Mesendoderm (in vitro differentiated cells): ENCODE results near the gene CHRNA10. TPM values are rescaled to one million over a fixed set of nuclear protein-coding genes. Genes with fewer than 3 reads are reported as not detected.

Experiments used
- DNase-seq: peaks from one replicate; pipeline ENCODE4 v3.0.0; 2013
- H2AK5ac ChIP-seq: 2 replicates; pipeline ENCODE4 v1.6.1; 2013; ENCODE audit warnings: low read length, inconsistent platforms
- H2BK120ac ChIP-seq: 2 replicates; pipeline ENCODE4 v1.6.1; 2013; ENCODE audit warnings: low read depth, mild to moderate bottlenecking, low read length, moderate library complexity, mixed read lengths
- H2BK15ac ChIP-seq: replicated peaks from 2 replicates; pipeline ENCODE4 v1.6.1; 2013; ENCODE audit warnings: low read depth, mild to moderate bottlenecking, moderate library complexity
- H2BK5ac ChIP-seq: 2 replicates; pipeline ENCODE4 v1.6.1; 2013; ENCODE audit warnings: low read length, inconsistent platforms
- H3K18ac ChIP-seq: 2 replicates; pipeline ENCODE4 v1.6.1; 2013; ENCODE audit warnings: mild to moderate bottlenecking, low read length, mixed read lengths
- H3K23ac ChIP-seq: one replicate; pipeline ENCODE4 v1.6.1; 2013; ENCODE audit warnings: low read length
- H3K27ac ChIP-seq: 2 replicates; pipeline ENCODE4 v1.5.1; 2013; ENCODE audit warnings: low read depth, mild to moderate bottlenecking, inconsistent platforms, low read length, moderate library complexity
- H3K27me3 ChIP-seq: 2 replicates; pipeline ENCODE4 v1.6.1; 2013; ENCODE audit warnings: low read length, control low read depth, mild to moderate bottlenecking, inconsistent platforms; ENCODE audit not compliant: insufficient read depth, poor library complexity
- H3K36me3 ChIP-seq: 2 replicates; pipeline ENCODE4 v1.6.1; 2013; ENCODE audit warnings: low read length, inconsistent platforms; ENCODE audit not compliant: control insufficient read depth, insufficient read depth
- H3K4ac ChIP-seq: one replicate; pipeline ENCODE4 v1.6.1; 2013; ENCODE audit warnings: low read depth, mild to moderate bottlenecking, low read length, moderate library complexity
- H3K4me1 ChIP-seq: 2 replicates; pipeline ENCODE4 v1.6.1; 2013; ENCODE audit warnings: low read depth, low read length, inconsistent platforms; ENCODE audit not compliant: control insufficient read depth
- H3K4me2 ChIP-seq: 2 replicates; pipeline ENCODE4 v1.6.1; 2013; ENCODE audit warnings: low read length
- H3K4me3 ChIP-seq: 2 replicates; pipeline ENCODE4 v1.5.1; 2013; ENCODE audit warnings: mild to moderate bottlenecking, low read length
- H3K56ac ChIP-seq: one replicate; pipeline ENCODE4 v1.6.1; 2013; ENCODE audit warnings: low read length
- H3K79me1 ChIP-seq: 2 replicates; pipeline ENCODE4 v1.6.1; 2013; ENCODE audit warnings: low read length, inconsistent platforms
- H3K79me2 ChIP-seq: 2 replicates; pipeline ENCODE4 v1.6.1; 2013; ENCODE audit warnings: mild to moderate bottlenecking, low read length; ENCODE audit not compliant: control insufficient read depth, insufficient read depth
- H3K9ac ChIP-seq: 2 replicates; pipeline ENCODE4 v1.6.1; 2013; ENCODE audit warnings: low read length, inconsistent platforms
- H4K5ac ChIP-seq: one replicate; pipeline ENCODE4 v1.6.1; 2013; ENCODE audit warnings: low read length
- H4K8ac ChIP-seq: one replicate; pipeline ENCODE4 v1.6.1; 2013; ENCODE audit warnings: low read depth, mild to moderate bottlenecking, control low read depth, low read length, moderate library complexity
- WGBS: extraction: QIAGEN DNeasy Blood & Tissue Kit; methylation state at CpG from one replicate; pipeline ENCODE4 v1.1.7; 2013; ENCODE audit warnings: low lambda C conversion rate, missing lambda C conversion rate; ENCODE audit not compliant: insufficient coverage; ENCODE audit errors: extremely low coverage; 5-methylcytosine and 5-hydroxymethylcytosine counted together
- polyA plus RNA-seq, 2 experiments: library from polyadenylated mRNA; stranded (reverse); fragments of 200-250 nt; gene quantifications; one replicate each; pipeline ENCODE4 v1.2.3, GENCODE V29; 2013

Gene CHRNA10, protein sequence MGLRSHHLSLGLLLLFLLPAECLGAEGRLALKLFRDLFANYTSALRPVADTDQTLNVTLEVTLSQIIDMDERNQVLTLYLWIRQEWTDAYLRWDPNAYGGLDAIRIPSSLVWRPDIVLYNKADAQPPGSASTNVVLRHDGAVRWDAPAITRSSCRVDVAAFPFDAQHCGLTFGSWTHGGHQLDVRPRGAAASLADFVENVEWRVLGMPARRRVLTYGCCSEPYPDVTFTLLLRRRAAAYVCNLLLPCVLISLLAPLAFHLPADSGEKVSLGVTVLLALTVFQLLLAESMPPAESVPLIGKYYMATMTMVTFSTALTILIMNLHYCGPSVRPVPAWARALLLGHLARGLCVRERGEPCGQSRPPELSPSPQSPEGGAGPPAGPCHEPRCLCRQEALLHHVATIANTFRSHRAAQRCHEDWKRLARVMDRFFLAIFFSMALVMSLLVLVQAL
- 0.52 TPM for polyA plus RNA-seq (2013, experiment 1 of 2)
- polyA plus RNA-seq (2013, experiment 2 of 2), result 0.59 TPM

DNA sequence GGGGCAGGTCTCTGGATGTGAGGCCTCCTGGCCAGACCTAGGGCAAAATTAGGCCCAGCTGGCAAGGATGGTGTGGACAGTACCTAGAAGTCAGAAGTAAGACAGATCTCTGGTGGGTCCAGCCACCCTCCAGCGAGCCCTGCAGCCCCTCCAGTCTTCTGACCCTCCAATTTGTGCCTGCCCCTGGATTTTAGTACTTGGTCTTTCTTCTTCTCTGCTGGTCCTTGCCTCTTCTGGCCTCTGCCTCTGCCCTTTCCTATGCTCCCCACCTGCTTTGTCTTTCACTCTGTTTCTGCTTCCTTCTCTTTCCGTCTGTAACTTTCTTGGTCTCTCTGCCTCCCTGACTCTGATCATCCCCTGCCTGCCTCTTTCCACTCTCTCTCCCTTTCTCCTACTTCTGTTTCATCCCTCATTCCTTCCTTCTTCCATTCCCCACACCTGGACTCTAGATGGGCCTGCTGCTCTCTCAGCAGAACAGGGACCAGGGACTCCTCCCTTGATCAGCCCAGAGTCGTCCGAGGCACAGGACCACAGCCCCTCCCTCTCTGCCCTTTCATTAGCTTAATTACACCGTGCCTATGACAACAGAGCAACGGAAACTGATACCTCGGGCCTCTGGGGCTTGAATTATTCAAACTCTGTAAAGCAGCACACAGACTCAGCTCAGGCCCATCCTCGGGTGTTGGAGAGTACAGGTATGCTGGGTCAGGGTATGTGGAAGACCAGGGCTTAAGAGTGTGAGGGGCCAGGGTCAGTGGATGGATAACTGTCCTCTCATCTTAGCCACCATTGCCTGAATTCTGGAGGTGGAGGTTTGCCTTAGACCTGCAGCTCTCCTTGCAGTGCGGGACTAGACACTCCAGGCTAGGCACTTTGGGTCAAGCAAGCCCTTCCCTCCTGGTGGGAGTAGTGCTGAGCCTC lies at the start of gene CHRNA10:
CHRNA10 (minus strand) TSS at position 51 of the 921 bp plus-strand sequence. CDS start 72 bp downstream, outside the sequence.
- no peak within 1 kb of the TSS for H2BK120ac ChIP-seq
- no peak within 1 kb of the TSS for H3K56ac ChIP-seq
- H3K4me1 ChIP-seq, result peaks cover 4% of the 10 kb centered on the region
- no peak within 1 kb of the TSS for H2BK15ac ChIP-seq
- H4K8ac ChIP-seq, result no peak within 1 kb of the TSS
- no peak within 1 kb of the TSS for H2AK5ac ChIP-seq
- no peaks in the 10 kb centered on the region for H3K79me1 ChIP-seq
- no peak within 1 kb of the TSS for H3K9ac ChIP-seq
- H3K79me2 ChIP-seq, result no peaks in the 10 kb centered on the region
- no CpG with 5 or more reads among the region's 9 CpGs for WGBS
- H3K36me3 ChIP-seq, result peaks cover 18% of the 10 kb centered on the region
- no peak within 1 kb of the TSS for H3K4me3 ChIP-seq
- H3K27ac ChIP-seq, result no peak within 1 kb of the TSS
- H4K5ac ChIP-seq, result no peak within 1 kb of the TSS
- H3K4ac ChIP-seq, result no peak within 1 kb of the TSS
- H3K18ac ChIP-seq, result no peak within 1 kb of the TSS
- H3K23ac ChIP-seq, result no peak within 1 kb of the TSS
- H3K4me2 ChIP-seq, result no peak within 1 kb of the TSS
- no peak within 1 kb of the TSS for H2BK5ac ChIP-seq
- H3K27me3 ChIP-seq, result no peaks in the 10 kb centered on the region
- peak; percentile 34 for DNase-seq

DNA sequence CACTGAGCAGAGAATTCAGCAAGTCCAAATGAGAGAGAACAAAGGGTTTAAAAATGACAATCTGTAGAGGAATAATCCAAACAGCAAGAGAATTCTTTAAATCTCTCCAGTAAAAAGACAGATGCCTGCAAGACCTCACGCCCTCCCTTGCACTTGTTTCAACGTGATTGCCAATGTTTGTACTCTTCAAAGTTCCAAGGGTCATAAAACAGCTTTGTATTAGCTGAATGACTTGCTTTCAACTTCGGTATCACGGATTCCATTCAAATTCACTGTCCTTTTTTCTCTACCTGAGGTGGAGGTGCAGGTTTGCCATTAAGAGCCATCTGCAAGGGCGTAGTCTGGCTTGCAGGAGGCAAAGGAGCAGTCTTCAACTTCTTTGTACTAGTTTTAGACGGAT lies 41.1 kb upstream of the CHRNA10 start:
- Histone ChIP-seq H3K27me3 (no peaks in the 10 kb centered on the region), H4K5ac (no peak overlapping the region), H3K23ac (no peak overlapping the region), H2BK5ac (no peak overlapping the region), H3K36me3 (peaks cover 2% of the 10 kb centered on the region), H3K79me1 (no peaks in the 10 kb centered on the region), H4K8ac (no peak overlapping the region), H3K4me3 (no peak overlapping the region), H2BK15ac (no peak overlapping the region), H3K18ac (no peak overlapping the region), H2BK120ac (no peak overlapping the region), H3K27ac (no peak overlapping the region), H3K4me2 (no peak overlapping the region), H3K9ac (no peak overlapping the region), H3K79me2 (no peaks in the 10 kb centered on the region), H3K56ac (no peak overlapping the region), H3K4me1 (peaks cover 2% of the 10 kb centered on the region), H2AK5ac (no peak overlapping the region), H3K4ac (no peak overlapping the region)
- no CpG with 5 or more reads among the region's 6 CpGs for WGBS
- DNase-seq, result no peak

DNA sequence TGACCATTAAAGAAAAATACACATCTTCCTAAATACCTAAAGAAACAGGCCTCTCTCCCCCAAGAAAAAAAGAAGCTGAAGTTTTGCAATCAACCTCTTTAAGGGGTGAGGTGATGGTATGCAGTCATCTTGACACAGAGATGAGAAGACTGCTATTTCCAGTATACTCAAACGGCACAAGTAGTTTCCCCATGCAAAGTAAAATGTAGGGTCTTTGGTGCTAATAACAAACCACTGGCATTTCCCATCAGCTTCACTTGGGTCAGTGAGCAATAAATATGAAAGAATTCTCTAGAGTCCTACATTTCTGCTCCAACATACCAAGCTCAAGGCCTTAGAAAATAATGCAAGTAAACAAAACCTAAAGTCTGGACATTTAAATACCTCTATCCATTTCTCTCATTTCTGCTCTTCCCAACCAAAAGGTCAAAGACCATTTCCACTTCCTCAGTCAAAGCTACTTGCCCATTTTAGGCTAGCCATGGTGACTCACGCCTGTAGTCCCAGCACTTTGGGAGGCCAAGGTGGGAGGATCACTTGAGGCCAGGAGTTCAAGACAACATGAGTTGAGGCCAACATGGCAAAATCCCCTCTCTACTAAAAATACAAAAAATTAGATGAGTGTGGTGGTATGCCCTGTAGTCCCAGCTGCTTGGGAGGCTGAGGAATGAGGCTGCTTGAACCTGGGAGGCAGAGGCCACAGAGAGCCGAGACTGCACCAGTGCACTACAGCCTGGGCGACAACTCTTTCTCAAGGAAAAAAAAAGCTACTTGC lies 39.5 kb upstream of the CHRNA10 start:
- Histone ChIP-seq H3K79me2 (no peaks in the 10 kb centered on the region), H3K27ac (peak overlapping the region; percentile 34), H3K23ac (no peak overlapping the region), H3K18ac (no peak overlapping the region), H3K4me3 (no peak overlapping the region), H3K4me2 (no peak overlapping the region), H3K9ac (no peak overlapping the region), H2BK5ac (no peak overlapping the region), H3K4ac (no peak overlapping the region), H4K8ac (peak overlapping the region; percentile 56), H3K4me1 (peaks cover 2% of the 10 kb centered on the region), H2AK5ac (no peak overlapping the region), H3K36me3 (peaks cover 4% of the 10 kb centered on the region), H2BK120ac (no peak overlapping the region), H3K79me1 (no peaks in the 10 kb centered on the region), H3K27me3 (no peaks in the 10 kb centered on the region), H3K56ac (no peak overlapping the region), H4K5ac (no peak overlapping the region), H2BK15ac (no peak overlapping the region)
- WGBS, result no CpG with 5 or more reads among the region's 4 CpGs
- DNase-seq, result peak; percentile 13

DNA sequence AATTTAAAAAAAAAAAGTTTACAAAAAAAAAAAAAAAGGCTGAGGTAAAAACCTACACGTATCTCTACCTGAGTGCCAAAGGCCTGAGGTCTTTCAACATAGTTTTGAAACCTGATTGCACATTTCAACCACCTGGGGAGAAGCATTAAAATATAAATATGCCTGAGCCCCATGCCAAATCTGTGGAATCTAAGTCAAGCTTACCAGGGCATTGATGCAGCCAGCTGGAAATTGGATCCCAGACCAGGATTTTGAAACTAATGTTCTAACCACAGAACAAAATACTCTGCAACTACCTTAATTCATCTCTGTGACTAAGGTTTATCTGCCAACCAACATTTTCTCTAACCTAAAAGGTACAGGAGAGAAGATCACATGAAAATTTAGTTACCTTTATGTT lies 38.8 kb upstream of the CHRNA10 start:
- WGBS, result no CpG with 5 or more reads among the region's 1 CpG
- Histone ChIP-seq H3K9ac (no peak overlapping the region), H3K27me3 (no peaks in the 10 kb centered on the region), H4K5ac (no peak overlapping the region), H3K4me1 (peaks cover 2% of the 10 kb centered on the region), H3K27ac (no peak overlapping the region), H3K18ac (no peak overlapping the region), H2BK120ac (no peak overlapping the region), H3K79me2 (no peaks in the 10 kb centered on the region), H3K36me3 (peaks cover 5% of the 10 kb centered on the region), H3K79me1 (no peaks in the 10 kb centered on the region), H2BK15ac (no peak overlapping the region), H3K56ac (no peak overlapping the region), H4K8ac (no peak overlapping the region), H3K4me2 (no peak overlapping the region), H2BK5ac (no peak overlapping the region), H3K4me3 (no peak overlapping the region), H2AK5ac (no peak overlapping the region), H3K4ac (no peak overlapping the region), H3K23ac (no peak overlapping the region)
- peak; percentile 19 for DNase-seq

DNA sequence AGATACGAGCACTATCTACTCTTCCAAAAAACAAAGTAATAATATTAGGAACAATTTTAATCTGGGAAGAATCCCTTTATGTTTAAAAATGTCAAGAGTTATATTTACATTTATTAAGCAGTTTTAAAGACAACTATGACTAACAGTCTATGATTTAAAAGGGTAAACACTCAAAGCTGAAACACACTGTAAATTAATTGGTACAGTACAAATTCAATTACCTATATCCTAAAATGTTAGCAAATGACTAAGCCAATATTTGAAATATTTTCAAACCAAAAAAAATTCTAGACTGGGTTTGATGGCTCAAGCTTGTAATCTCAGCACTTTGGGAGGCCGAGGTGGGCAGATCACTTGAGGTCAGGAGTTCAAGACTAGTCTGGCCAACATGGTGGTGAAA lies 36.0 kb upstream of the CHRNA10 start:
- H2BK120ac ChIP-seq, result no peak overlapping the region
- H3K4me1 ChIP-seq, result peaks cover 2% of the 10 kb centered on the region
- H3K4ac ChIP-seq, result no peak overlapping the region
- H3K18ac ChIP-seq, result no peak overlapping the region
- H2AK5ac ChIP-seq, result no peak overlapping the region
- H3K27ac ChIP-seq, result no peak overlapping the region
- no peak overlapping the region for H3K9ac ChIP-seq
- no peak overlapping the region for H2BK15ac ChIP-seq
- no peak overlapping the region for H3K56ac ChIP-seq
- no peak overlapping the region for H4K5ac ChIP-seq
- no peak overlapping the region for H4K8ac ChIP-seq
- DNase-seq, result no peak
- peaks cover 11% of the 10 kb centered on the region for H3K36me3 ChIP-seq
- no peaks in the 10 kb centered on the region for H3K27me3 ChIP-seq
- no peaks in the 10 kb centered on the region for H3K79me1 ChIP-seq
- H3K79me2 ChIP-seq, result no peaks in the 10 kb centered on the region
- no peak overlapping the region for H3K23ac ChIP-seq
- H2BK5ac ChIP-seq, result no peak overlapping the region
- no CpG with 5 or more reads among the region's 2 CpGs for WGBS
- no peak overlapping the region for H3K4me3 ChIP-seq
- H3K4me2 ChIP-seq, result no peak overlapping the region
